HG03439 (cell line): ENCODE measurements around the gene IL9R.
"Not testable (repeated sequence)": the region's sequence is repeated elsewhere in the genome, so short reads cannot be mapped to it uniquely, and the experiment has no call there.

Experiments used
- ATAC-seq: cut with Tn5 transposase; IDR thresholded peaks from one replicate; pipeline ENCODE4 v1.9.1; 2021; ENCODE audit warnings: mild to moderate bottlenecking, moderate library complexity; ENCODE audit not compliant: unreplicated experiment

The IL9R gene

GRCh38 chrX:155998116-155998515 is 620 bp downstream of the IL9R start:
- no peak for ATAC-seq

GRCh38 chrX:155998761-155999510 is 1.4 kb downstream of the IL9R start:
- ATAC-seq, result no peak

GRCh38 chrX:155999751-156000150 is 2.3 kb downstream of the IL9R start:
- not testable (repeated sequence) for ATAC-seq

GRCh38 chrX:156000361-156000926 is 2.9 kb downstream of the IL9R start:
- ATAC-seq, result no peak

GRCh38 chrX:156001001-156001666 is 3.6 kb downstream of the IL9R start:
- ATAC-seq, result no peak

GRCh38 chrX:156001667-156002021 is 4.1 kb downstream of the IL9R start:
- ATAC-seq, result no peak

GRCh38 chrX:156002507-156002906 is 5.0 kb downstream of the IL9R start:
- no peak for ATAC-seq

GRCh38 chrX:156003486-156004185 is 6.1 kb downstream of the IL9R start:
- no peak for ATAC-seq

GRCh38 chrX:156004256-156004655 is 6.8 kb downstream of the IL9R start:
- no peak for ATAC-seq

GRCh38 chrX:156004740-156005139 is 7.2 kb downstream of the IL9R start:
- ATAC-seq, result no peak

- ATAC-seq, result no peak
Observed at GRCh38 chrX:156005144-156005543, 7.6 kb downstream of the IL9R start.

GRCh38 chrX:156006468-156006867 is 9.0 kb downstream of the IL9R start:
- ATAC-seq, result not testable (repeated sequence)

- not testable (repeated sequence) for ATAC-seq
Observed at GRCh38 chrX:156008379-156008778, 10.9 kb downstream of the IL9R start.

GRCh38 chrX:156008915-156009314 is 11.4 kb downstream of the IL9R start:
- no peak for ATAC-seq

GRCh38 chrX:156009691-156010090 is 12.2 kb downstream of the IL9R start:
- not testable (repeated sequence) for ATAC-seq

- ATAC-seq, result not testable (repeated sequence)
Observed at GRCh38 chrX:156013286-156013953, 15.9 kb downstream of the IL9R start.

GRCh38 chrX:156019846-156020245 is 22.4 kb downstream of the IL9R start:
- not testable (repeated sequence) for ATAC-seq

GRCh38 chrX:156023002-156023401 is 25.5 kb downstream of the IL9R start:
- not testable (repeated sequence) for ATAC-seq

GRCh38 chrX:156024949-156025492 is 27.5 kb downstream of the IL9R start:
- ATAC-seq, result not testable (repeated sequence)

- not testable (repeated sequence) for ATAC-seq
Observed at GRCh38 chrX:156028653-156029237, 31.2 kb downstream of the IL9R start.
